ENCODE measurements around the gene FAAP20.

The FAAP20 gene

GRCh38 chr1:2197707-2198165 lies 3.2 kb upstream of the FAAP20 start:
- DNase-seq (ENCODE audit: low read depth in 1 of 2, low spot score in 1 of 2), result no peak

- DNase-seq (ENCODE audit: low read depth in 1 of 2, low spot score in 1 of 2), result no peak
These were observed 2.5 kb upstream of the FAAP20 start for GRCh38 chr1:2196901-2197638.

DNA sequence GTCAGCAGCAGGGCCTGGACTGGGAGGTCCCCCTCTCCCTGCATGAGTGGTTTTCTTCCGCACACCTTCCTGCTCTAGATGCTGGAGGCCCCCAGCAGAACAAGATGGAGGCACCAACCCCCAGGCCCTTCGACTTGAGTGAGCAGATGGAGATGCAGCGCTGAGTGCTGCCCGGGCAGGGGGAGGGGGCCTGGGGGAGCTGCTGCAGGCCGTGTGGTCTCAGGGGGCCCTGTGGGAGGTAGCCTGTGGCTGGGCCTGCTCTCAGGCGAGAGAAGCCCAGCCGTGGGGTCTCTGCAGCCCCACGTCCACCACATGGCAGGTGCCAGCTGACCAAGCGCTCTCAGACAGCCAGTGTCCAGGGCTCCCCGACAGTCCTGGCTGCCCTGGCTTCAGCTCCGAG lies 1.2 kb upstream of the FAAP20 start:
- DNase-seq (ENCODE audit: low read depth in 1 of 2, low spot score in 1 of 2), result no peak

DNA sequence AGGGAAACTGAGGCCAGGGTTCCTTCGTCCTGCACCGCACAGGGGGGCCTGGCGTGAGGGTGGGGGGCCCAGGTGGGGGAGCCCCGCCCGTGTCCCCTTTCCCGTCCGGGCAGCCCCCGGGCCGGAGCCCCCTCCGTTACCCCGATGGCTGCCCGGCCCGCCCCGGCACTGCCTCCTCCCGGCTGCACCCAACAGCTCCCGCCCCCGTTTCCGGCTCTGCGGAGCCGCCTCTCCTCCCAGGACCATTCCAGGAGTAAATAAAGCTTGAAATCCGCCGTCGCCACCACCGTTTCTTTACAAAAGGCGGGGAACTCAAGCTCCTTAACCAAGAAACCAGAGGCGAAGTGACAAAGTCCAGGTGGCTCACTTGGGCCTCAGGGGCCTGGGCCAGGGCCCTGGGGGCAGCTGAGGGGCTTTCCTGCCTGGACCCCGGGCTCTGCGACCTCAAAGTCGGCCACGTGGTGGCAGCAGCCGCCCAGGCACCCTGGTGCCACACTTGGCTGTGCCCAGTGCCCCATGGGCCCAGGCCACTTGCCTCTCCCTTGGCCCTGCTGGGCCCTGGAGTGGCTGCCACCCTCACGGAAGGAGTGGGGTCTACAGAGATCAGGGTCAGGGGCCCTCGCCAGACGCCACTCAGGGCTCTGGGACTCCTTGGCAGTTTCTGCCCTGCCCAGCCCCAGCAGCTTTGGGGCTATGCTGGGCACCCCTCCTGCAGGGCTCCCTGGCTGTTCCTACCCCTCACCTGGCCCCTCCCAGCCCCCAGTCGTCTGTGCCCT lies 514 bp upstream of the FAAP20 start:
- DNase-seq (ENCODE audit: low read depth in 1 of 2, low spot score in 1 of 2), result peak; percentile 77 to 78

- DNase-seq (ENCODE audit: low read depth in 1 of 2, low spot score in 1 of 2), result no peak
These were observed 874 bp downstream of the FAAP20 start for GRCh38 chr1:2193514-2194281.

DNA sequence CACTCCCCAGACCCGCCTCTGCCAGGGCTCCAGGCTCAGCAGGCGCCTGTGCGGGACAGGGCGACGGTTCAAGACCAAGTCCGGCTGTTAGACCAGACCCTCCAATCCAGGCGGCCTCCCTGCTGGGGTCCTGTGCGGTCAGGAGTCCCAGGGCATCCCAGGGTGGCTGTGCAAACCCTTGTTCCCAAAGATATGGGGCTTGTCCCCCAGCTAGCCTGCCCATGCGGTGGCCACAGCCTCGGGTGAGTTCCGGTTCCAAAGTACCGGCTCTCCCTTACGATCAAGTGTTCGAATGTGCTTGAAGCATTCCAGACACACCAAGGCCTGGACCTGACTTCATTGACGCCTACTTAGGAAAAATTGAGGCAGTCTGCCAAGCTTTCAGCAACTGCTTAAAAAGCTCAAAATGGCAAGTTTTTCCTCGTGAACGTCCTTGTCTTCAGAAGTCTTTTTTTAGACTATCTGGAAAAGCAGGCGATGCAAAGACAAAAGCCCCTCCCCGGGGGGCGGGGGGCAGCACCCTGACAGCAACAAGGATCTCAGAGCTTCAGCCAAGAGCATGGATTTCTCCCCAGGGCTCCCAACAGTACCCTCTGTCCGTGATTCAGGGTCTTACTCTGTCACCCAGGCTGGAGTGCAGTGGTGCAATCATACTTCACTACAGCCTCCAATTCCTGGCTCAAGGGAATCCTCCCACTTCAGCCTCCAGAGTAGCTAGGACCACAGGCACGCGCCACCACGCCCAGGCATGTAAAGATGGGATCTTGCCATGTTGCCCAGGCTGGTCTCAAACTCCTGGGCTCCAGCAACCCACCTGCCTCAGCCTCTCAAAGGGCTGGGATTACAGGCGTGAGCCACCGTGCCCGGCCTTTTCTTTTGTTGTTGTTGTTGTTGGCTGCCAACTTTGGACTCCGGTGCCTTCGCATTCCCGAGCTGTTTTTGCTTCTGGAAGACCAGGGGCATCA lies 2.3 kb downstream of the FAAP20 start:
- no peak for DNase-seq (ENCODE audit: low read depth in 1 of 2, low spot score in 1 of 2)

DNA sequence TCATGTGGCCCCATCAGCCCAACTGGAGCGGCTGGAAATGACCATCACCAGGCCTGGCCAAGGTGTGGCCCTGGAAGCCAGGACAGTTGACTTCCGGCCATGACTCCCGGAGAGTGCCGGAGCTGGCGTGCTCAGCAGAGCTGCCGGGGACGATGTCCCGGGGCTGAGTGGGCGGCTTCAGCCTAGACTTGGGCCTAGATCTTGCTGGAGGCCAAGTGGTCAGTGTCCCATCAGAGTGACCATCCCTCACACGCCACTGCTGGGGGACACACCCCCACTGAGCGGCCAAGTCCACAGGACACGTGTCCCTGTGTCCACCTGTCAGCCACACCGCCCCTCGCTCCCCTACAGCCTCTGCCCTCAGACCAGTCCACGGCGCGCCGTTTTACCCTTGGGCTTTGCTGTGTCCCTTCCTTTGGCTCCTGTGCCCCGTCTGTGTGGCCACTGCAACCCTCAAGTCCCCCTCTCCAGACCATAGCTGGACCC lies 4.0 kb downstream of the FAAP20 start:
- no peak for DNase-seq (ENCODE audit: low read depth in 1 of 2, low spot score in 1 of 2)

DNA sequence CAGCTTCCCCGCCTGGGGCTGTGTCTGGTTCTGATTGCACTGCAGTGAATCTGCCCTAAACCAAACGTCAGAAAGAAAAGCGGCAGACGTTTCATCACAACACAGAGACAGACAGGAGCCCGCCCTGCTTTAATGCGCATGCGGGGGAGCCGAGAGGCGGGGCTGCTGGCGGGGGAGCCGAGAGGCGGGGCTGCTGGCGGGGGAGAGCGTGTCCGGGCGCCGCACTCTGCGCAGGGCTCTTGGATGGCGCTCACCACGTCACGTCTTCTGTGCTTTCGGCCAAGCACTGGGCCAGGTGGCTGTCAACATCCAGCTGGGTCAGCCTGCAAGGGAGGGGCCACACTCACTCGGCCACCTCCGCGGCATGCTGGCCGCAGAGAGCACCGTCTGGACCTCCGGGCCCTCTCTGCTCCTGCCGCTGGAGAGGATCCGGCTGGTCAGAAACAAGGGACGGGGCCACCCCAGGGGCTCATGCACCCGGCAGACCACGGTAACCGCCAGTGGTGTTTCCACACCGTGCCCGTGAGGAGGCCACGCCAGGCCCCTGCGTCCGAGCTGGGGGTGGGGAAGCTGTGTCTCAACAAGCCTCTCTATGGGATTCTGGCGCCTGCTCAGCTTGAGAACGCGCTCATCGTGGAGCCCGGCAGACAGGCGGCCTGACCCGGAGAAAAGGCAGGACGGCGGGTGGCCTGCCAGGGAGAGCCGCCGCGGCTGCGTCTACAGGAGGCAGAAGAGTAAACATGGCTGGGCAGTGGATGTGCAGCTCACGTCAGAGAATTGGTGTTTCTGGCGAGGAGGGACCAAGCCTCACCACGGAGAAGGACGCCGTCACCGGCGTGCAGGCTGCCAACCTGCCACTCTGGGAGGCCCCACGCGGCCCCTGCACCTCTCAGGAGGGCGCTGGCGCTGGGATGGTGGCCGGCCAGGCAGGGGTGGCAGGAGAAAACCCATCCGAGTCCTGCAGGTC lies 4.8 kb downstream of the FAAP20 start:
- peak; percentile 73 to 83 for DNase-seq (ENCODE audit: low read depth in 1 of 2, low spot score in 1 of 2)

DNA sequence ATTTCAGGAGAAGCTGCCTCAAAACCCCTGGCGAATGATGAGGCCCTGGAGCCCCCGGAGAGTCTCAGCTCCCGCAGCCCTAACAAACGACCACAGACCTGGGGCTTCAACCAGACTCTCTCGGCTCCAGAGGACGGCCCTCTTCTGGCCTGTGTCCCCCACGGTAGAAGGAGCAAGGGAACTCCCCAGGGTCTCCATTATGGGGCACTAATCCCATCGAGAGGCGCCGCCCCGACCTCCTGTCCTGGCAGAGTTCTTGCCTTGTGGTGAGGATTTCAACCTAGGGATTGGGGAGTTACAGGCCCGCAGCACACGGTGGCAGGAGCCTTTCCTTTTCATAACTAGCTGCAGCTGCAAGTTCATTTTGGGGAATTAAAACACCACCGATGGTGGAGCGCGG lies 6.2 kb downstream of the FAAP20 start:
- no peak for DNase-seq (ENCODE audit: low read depth in 1 of 2, low spot score in 1 of 2)

DNA sequence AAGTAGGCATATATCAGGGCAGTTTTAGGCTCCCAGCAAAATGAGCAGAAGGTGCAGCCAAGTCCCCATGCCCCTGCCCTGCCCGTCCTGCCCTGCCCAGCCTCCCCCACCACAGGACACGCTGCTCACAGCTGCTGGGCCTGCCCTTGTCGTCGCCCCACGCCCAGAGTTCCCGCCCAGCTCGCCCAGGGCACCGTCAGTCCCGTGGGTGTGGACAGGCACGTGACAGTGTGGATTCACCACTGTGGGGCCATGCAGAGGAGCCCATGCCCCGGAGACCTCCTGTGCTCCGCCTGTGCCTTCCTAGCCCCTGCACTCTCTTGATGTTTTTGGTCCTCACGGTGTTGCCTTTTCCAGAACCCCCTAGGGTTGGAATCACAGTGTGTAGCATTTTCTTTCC lies 7.0 kb downstream of the FAAP20 start:
- DNase-seq (ENCODE audit: low read depth in 1 of 2, low spot score in 1 of 2), result no peak

DNA sequence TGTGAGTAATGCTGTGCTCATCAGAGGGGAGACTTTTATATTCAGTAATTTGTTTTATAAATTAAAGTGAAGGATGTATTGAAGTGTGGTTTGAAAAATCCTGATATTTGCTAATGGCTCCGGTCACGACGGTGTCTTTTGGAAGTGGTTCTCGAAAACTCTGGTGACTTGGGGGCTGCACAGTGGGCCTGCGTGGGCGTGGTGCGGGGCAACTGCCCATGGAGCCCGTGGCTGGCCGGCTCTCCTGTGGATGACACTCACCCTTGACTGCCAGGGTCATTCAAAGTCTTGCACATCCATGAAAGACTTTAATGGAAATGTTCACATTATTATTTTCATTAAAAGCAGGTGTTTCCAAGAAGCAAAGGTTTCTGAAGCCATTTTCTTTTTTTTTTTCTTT lies 7.7 kb downstream of the FAAP20 start:
- no peak for DNase-seq (ENCODE audit: low read depth in 1 of 2, low spot score in 1 of 2)

GRCh38 chr1:2185880-2186855 lies 8.4 kb downstream of the FAAP20 start:
- no peak for DNase-seq (ENCODE audit: low read depth in 1 of 2, low spot score in 1 of 2)

DNA sequence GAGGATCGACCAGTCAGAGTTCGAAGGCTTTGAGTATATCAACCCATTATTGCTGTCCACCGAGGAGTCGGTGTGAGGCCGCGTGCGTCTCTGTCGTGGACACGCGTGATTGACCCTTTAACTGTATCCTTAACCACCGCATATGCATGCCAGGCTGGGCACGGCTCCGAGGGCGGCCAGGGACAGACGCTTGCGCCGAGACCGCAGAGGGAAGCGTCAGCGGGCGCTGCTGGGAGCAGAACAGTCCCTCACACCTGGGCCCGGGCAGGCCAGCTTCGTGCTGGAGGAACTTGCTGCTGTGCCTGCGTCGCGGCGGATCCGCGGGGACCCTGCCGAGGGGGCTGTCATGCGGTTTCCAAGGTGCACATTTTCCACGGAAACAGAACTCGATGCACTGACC lies 9.6 kb downstream of the FAAP20 start:
- no peak for DNase-seq (ENCODE audit: low read depth in 1 of 2, low spot score in 1 of 2)

DNA sequence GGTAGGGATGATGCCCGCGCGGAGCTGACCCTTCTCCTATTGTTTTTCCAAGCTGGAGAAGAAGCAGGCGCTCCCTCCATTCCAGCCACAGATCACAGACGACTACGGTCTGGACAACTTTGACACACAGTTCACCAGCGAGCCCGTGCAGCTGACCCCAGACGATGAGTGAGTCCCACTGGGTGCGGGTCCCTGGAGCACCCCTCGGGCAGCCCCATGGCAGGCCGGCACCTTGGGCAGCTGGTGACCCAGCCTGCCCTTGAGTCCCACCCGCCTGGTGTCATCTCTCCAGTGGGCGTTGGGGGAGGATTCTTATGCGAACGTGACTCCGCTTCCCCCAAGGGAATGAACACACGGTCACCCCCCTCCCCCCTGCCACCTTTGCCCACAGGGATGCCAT lies 10.0 kb downstream of the FAAP20 start:
- DNase-seq (ENCODE audit: low read depth in 1 of 2, low spot score in 1 of 2), result no peak

DNA sequence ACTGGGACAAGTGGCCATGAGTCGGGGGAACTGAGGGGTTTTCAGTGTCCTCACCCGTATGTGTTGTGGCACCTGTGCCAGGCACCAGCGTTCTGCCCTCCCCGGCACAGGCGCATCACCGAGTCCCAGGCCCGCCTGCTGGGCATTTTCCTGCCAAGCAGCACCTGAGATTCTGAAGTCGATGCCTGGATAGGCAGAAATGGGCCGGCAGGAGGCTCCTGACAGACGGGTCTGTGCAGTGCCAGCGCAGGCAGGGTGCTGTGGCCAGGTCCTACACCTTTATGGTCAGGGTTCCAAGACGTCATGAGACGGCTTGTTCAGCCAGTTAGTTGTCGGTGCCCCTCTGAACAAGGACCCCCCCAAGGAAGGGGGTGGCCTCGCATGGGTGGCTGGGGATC lies 10.6 kb downstream of the FAAP20 start:
- DNase-seq (ENCODE audit: low read depth in 1 of 2, low spot score in 1 of 2), result no peak

DNA sequence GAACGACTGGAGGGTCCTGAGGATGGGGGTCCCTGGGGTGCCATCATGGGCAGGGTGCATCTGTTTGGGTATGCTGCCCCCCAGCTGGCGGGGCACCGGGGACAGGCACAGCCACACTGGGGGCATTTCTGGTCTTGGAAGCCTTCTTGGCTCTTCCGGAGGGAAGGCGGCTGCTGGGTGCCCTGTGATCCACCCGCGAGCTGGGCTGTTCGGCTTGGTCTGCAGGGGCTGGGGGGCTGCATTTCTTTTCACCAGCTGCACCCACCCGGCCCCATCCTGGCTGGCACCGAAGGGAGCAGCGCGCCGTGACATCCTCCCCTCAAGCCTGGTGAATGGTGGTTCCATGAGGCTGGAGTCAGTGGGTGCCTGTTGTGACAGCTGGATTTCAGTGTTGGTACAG lies 12.2 kb downstream of the FAAP20 start:
- DNase-seq (ENCODE audit: low read depth in 1 of 2, low spot score in 1 of 2), result no peak

- no peak for DNase-seq (ENCODE audit: low read depth in 1 of 2, low spot score in 1 of 2)
These were observed 12.8 kb downstream of the FAAP20 start for GRCh38 chr1:2181752-2182151.

DNA sequence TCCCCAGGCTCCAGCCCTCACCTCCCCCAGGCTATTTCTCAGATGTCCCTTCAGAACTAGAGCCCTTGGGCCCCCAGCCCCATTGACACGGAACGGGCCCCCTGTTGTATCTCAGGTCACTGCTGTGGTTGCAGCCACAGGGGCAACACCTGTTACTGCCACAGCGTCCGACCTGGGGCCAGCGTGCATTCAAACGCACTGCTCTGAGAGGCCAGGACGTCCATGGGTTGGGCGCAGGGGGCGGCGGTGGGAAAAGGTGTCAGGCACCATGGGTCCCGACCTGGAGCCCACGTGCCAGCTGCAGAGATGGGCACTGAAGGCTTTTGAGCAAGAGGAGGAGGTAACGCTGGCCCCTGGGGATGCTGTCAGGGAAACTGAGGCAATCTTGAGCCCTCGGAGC lies 13.3 kb downstream of the FAAP20 start:
- DNase-seq (ENCODE audit: low read depth in 1 of 2, low spot score in 1 of 2), result no peak

Data from activated CD4-positive, alpha-beta T cell treated with anti-CD3 and anti-CD28 coated beads, Interleukin-2, amount 50 U/mL, for 24 hours (primary cell).